HepG2 (cell line): ENCODE results near the gene YKT6. TPM values are rescaled to one million over a fixed set of nuclear protein-coding genes. Genes with fewer than 3 reads are reported as not detected.
A peak's percentile ranks its signal among the peaks of the same experiment; 100 is the strongest.

Source experiments
- ATAC-seq: fragments of 200-7000 bp; cut with Tn5 transposase; 3 replicates; pipeline ENCODE4 v1.9.1; 2020; ENCODE audit warnings: mild to moderate bottlenecking, moderate library complexity
- BruUV-seq: library from RNA; stranded (reverse); fragments of 400-500 nt; replicated peaks from 2 replicates; lab custom pipeline; 2021; lab: Mats Ljungman, UMichigan
- CTCF ChIA-PET: fragments of 300-600 bp; formaldehyde crosslinking; extraction: SDS; loops from one replicate; lab custom pipeline; 2021; ENCODE audit warnings: low total read pairs, inconsistent platforms, low intra/inter-chr PET ratio; lab: Yijun Ruan, JAX
- POLR2A ChIA-PET: fragments of 350-600 bp; sonication (Branson Sonifier 250); formaldehyde crosslinking; loops from one replicate; lab custom pipeline; 2020; ENCODE audit warnings: antibody characterized with exemption, inconsistent platforms; lab: Yijun Ruan, JAX
- DNase-seq: peaks from one replicate; pipeline ENCODE4 v3.0.0-alpha.2; 2015; ENCODE audit warnings: low spot score
- FAIRE-seq: peaks from 3 replicates; lab custom pipeline; 2011; peaks lifted over from hg19 to GRCh38; lab: Jason Lieb, UNC
- H2AFZ ChIP-seq: one replicate; pipeline ENCODE4 v1.6.1; 2011; ENCODE audit warnings: low read length, inconsistent platforms
- H3K27ac ChIP-seq: fragments of 300-600 bp; 3 replicates; pipeline ENCODE4 v1.8.0; 2011; ENCODE audit warnings: mixed run types, mild to moderate bottlenecking, mixed read lengths, low read length, inconsistent platforms; ENCODE audit not compliant: insufficient read depth; ENCODE audit errors: extremely low read length
- H3K27me3 ChIP-seq, 2 experiments: fragments of 200-600 bp in 1 of 2; 2 replicates in 1 of 2; 3 replicates in 1 of 2; pipeline versions ENCODE4 v1.6.0 to v1.8.0; 2011; ENCODE audit warnings: low read length in 2 of 2, mild to moderate bottlenecking in 2 of 2, moderate library complexity in 2 of 2, inconsistent platforms in 1 of 2; ENCODE audit not compliant: insufficient read depth in 2 of 2, control insufficient read depth in 1 of 2
- H3K36me3 ChIP-seq, 2 experiments: fragments of 200-600 bp in 1 of 2; replicated peaks in 1 of 2; 2 replicates in 1 of 2; 3 replicates in 1 of 2; pipeline versions ENCODE4 v1.5.1 to v1.8.0; 2011; ENCODE audit warnings: low read length in 2 of 2, inconsistent platforms in 1 of 2; ENCODE audit not compliant: insufficient read depth in 2 of 2, control insufficient read depth in 1 of 2
- H3K4me1 ChIP-seq: 2 replicates; pipeline ENCODE4 v1.5.1; 2012; ENCODE audit warnings: low read length, inconsistent platforms; ENCODE audit not compliant: insufficient read depth
- H3K4me2 ChIP-seq: 2 replicates; pipeline ENCODE4 v1.6.0; 2011; ENCODE audit warnings: low read depth, low read length, inconsistent platforms
- H3K4me3 ChIP-seq, 3 experiments: fragments of 200-600 bp in 1 of 3; sonication (generic), shearing (Covaris generic) in 1 of 3; replicated peaks in 1 of 3; 2 replicates each; pipeline ENCODE4 v1.5.1; 2011 to 2016; ENCODE audit warnings: low read length in 3 of 3, inconsistent platforms in 2 of 3, low read depth in 2 of 3, mild to moderate bottlenecking in 2 of 3, control low read depth in 1 of 3, mixed read lengths in 1 of 3; ENCODE audit not compliant: insufficient read depth in 1 of 3
- H3K79me2 ChIP-seq: one replicate; pipeline ENCODE4 v1.6.1; 2011; ENCODE audit warnings: low read length, inconsistent platforms; ENCODE audit not compliant: insufficient read depth
- H3K9ac ChIP-seq: 2 replicates; pipeline ENCODE4 v1.6.0; 2011; ENCODE audit warnings: mild to moderate bottlenecking, low read depth, low read length, inconsistent platforms; ENCODE audit not compliant: insufficient read depth
- H3K9me3 ChIP-seq: 2 replicates; pipeline ENCODE4 v1.5.1; 2012; ENCODE audit warnings: mild to moderate bottlenecking, low read length
- H4K20me1 ChIP-seq: 2 replicates; pipeline ENCODE4 v1.6.0; 2011; ENCODE audit warnings: inconsistent platforms, mild to moderate bottlenecking, low read length, moderate library complexity; ENCODE audit not compliant: insufficient read depth
- AKAP8 ChIP-seq: sonication (generic); formaldehyde crosslinking; IDR thresholded peaks from 2 replicates; pipeline ENCODE4 v1.5.1; 2020; ENCODE audit warnings: mild to moderate bottlenecking, missing genetic modification reagents
- GATAD2A ChIP-seq: IDR thresholded peaks from 2 replicates; pipeline ENCODE4 v1.6.1; 2016
- HDAC6 ChIP-seq: fragments of 200-600 bp; sonication (generic); IDR thresholded peaks from 2 replicates; pipeline ENCODE4 v1.7.0; 2017; ENCODE audit warnings: mild to moderate bottlenecking, antibody characterized with exemption, low read length, low read depth
- HOXA7 ChIP-seq: sonication (generic); formaldehyde crosslinking; IDR thresholded peaks from 2 replicates; pipeline ENCODE4 v1.8.1; 2022; ENCODE audit warnings: mild to moderate bottlenecking, missing genetic modification reagents, moderate library complexity
- KDM5B ChIP-seq: sonication (generic); formaldehyde crosslinking; IDR thresholded peaks from 2 replicates; pipeline ENCODE4 v1.4.0; 2020; ENCODE audit warnings: missing genetic modification reagents, mild to moderate bottlenecking, borderline replicate concordance
- REPIN1 ChIP-seq: sonication (generic); formaldehyde crosslinking; IDR thresholded peaks from 2 replicates; pipeline ENCODE4 v1.8.0; 2022; ENCODE audit warnings: missing genetic modification reagents, low read depth, mild to moderate bottlenecking, borderline replicate concordance
- SKI ChIP-seq: fragments of 450-650 bp; IDR thresholded peaks from one replicate; pipeline ENCODE4 v1.6.1; 2018; ENCODE audit warnings: mild to moderate bottlenecking; ENCODE audit not compliant: partially characterized antibody
- ZFP37 ChIP-seq: sonication (generic); formaldehyde crosslinking; IDR thresholded peaks from 2 replicates; pipeline ENCODE4 v1.4.0; 2020; ENCODE audit warnings: missing genetic modification reagents, borderline replicate concordance
- ZFP62 ChIP-seq: sonication (generic); formaldehyde crosslinking; IDR thresholded peaks from 2 replicates; pipeline ENCODE4 v1.4.0; 2020; ENCODE audit warnings: missing genetic modification reagents
- ZNF143 ChIP-seq: sonication (generic); formaldehyde crosslinking; IDR thresholded peaks from 2 replicates; pipeline ENCODE4 v1.4.0; 2020; ENCODE audit warnings: missing genetic modification reagents
- ZNF317 ChIP-seq: sonication (generic); formaldehyde crosslinking; IDR thresholded peaks from 2 replicates; pipeline ENCODE4 v1.5.0; 2020; ENCODE audit warnings: mild to moderate bottlenecking, missing genetic modification reagents
- ZNF484 ChIP-seq: sonication (generic); formaldehyde crosslinking; IDR thresholded peaks from 2 replicates; pipeline ENCODE4 v1.5.1; 2020; ENCODE audit warnings: mild to moderate bottlenecking, low read depth, missing genetic modification reagents, borderline replicate concordance
- ZNF737 ChIP-seq: sonication (generic); formaldehyde crosslinking; IDR thresholded peaks from 2 replicates; pipeline ENCODE4 v1.5.0; 2020; ENCODE audit warnings: missing genetic modification reagents, mild to moderate bottlenecking, borderline replicate concordance
- ZNF776 ChIP-seq: sonication (generic); formaldehyde crosslinking; IDR thresholded peaks from 2 replicates; pipeline ENCODE4 v1.4.0; 2020; ENCODE audit warnings: mild to moderate bottlenecking, missing genetic modification reagents
- WGBS: methylation state at CpG from one replicate; pipeline ENCODE4 v1.1.6; 2017; ENCODE audit warnings: low lambda C conversion rate; 5-methylcytosine and 5-hydroxymethylcytosine counted together
- in situ Hi-C: cut with HindIII; loops from 2 replicates; pipeline ENCODE4 v1.10.0; 2017; ENCODE audit warnings: low pct_unique_long_range_greater_than_20kb; ENCODE audit not compliant: extremely low pct_ligation_motif_present
- intact Hi-C: fragments of 100-400 bp; cut with micrococcal nuclease; formaldehyde crosslinking; loops from one replicate; pipeline ENCODE4 v1.10.0; 2022; ENCODE audit not compliant: unreplicated experiment
- polyA plus RNA-seq, 8 experiments: library from polyadenylated mRNA; depleted of rRNA in 3 of 8; stranded (reverse) in 7 of 8; unstranded in 1 of 8; fragments of >200 nt; fragmentation: Illumina TruSeq in 4 of 8; extraction: Trizol in 4 of 8; gene quantifications; 2 replicates each; pipeline versions ENCODE4 v1.2.1 to v1.2.3, GENCODE V29; 2011 to 2016; ENCODE audit warnings: low read depth in 4 of 8, missing spikeins in 1 of 8, mixed read lengths in 1 of 8; ENCODE audit not compliant: insufficient read depth in 1 of 8
- total RNA-seq, 5 experiments: library from RNA; depleted of rRNA; stranded (reverse); fragments of >200 nt; fragmentation: Illumina TruSeq; extraction: Trizol; gene quantifications; 2 replicates each; pipeline ENCODE4 v1.2.3, GENCODE V29; 2016; ENCODE audit warnings: low read depth in 1 of 5
- TF ChIP-seq, protein P1 (sequence below): sonication (generic); formaldehyde crosslinking; IDR thresholded peaks from 2 replicates; pipeline ENCODE4 v1.8.1; 2023; ENCODE audit warnings: mild to moderate bottlenecking, missing genetic modification reagents
- TF ChIP-seq, protein P2 (sequence below): sonication (generic); formaldehyde crosslinking; conservative IDR thresholded peaks from 2 replicates; pipeline ENCODE4 v1.4.0; 2020; ENCODE audit warnings: mild to moderate bottlenecking, missing genetic modification reagents, moderate library complexity
- TF ChIP-seq, protein P3 (sequence below): sonication (generic); formaldehyde crosslinking; IDR thresholded peaks from 2 replicates; pipeline ENCODE4 v1.5.0; 2020; ENCODE audit warnings: missing genetic modification reagents

YKT6 gene
- total and polyA plus RNA-seq, 2 of the 13 experiments (the other 11 are each of a cell fraction or from before 2014, with no cell fraction given) = 52.2 to 60.3 TPM

DNA sequence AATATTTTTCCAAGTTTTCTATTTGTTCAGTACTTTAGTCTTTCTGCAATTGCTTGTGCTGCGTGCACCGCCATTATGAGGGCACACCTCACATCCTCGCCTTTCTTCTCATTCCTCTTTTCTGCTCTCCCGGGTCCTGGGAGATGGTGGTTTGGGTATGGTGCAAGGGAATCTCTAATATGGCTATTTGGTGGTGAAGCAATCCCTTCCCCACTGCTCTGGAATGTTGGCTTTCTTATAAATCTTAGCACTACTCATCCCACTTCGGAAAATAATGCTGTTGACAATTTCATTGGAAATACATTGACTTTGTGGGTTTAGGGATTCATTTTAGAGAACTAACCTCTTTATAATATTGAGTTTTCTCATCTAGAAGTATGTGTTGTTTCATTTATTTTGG, 9.6 kb upstream of the YKT6 start (continued):
- no peak for TF ChIP-seq ZNF737 (CRISPR knock-in tag)
- no peak for TF ChIP-seq SKI
- no peak for TF ChIP-seq AKAP8
- no peak for TF ChIP-seq HDAC6
- TF ChIP-seq ZNF143 (CRISPR knock-in tag) = no peak
- TF ChIP-seq ZFP37 (CRISPR knock-in tag) = no peak

DNA sequence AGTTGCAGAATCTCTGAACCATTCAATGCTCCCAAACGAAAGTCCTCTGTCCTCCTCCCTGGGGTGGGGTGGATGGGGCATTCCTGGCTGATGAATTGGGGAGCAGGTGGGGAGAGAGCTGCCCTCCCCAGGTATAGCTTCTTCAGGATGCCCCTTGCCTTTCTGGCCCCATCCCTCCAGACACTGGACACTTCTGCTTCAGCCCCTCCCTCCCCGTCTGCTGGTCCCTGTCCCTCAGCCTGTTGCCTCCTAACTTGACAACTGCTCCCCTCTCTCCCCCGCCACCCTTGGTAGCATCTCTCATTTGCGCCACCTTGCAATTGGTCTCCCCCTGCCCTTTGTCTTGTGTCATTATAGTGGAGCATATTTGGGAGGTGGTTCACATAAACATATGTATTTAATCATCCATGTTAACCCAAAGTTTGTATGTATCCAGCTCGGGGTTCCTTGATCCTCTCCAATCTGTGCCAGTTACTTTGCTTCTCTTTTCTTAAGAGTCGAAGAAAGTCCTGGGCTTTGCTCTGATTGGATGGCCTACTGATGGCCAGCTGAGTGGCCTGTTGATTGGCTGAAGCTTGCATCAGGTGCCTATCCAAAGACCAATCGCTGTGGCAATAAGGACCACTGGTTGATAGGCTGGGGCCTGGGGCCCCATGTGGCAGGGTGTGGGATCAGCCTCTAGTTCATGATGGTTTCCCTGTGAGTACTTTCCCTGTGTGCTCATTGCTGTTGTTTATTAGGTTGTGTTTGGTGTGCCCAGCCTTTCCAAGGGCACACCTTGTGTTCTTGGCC, 7.6 kb upstream of the YKT6 start:
- H3K79me2 ChIP-seq = no peaks in the 10 kb centered on the region
- no peak overlapping the region for H2AFZ ChIP-seq
- H3K4me2 ChIP-seq = no peak overlapping the region
- no peaks in the 10 kb centered on the region for H3K9me3 ChIP-seq
- no peak overlapping the region for H3K4me3 ChIP-seq
- CTCF ChIA-PET = no interaction called here
- DNase-seq (no peak), FAIRE-seq (no peak), ATAC-seq (peak; percentile 40; the same call in 2 of the 3 replicates)
- POLR2A ChIA-PET = no interaction called here
- H4K20me1 ChIP-seq = no peaks in the 10 kb centered on the region
- in situ Hi-C loops = no loop called here
- intact Hi-C loops = loop anchor here (10.0 kb wide), 1 partner anchor 58 kb away; no protein-coding TSS in a partner anchor
- H3K9ac ChIP-seq = no peak overlapping the region
- no peak overlapping the region for H3K27ac ChIP-seq
- no TSS peak for BruUV-seq
- peaks cover 7% of the 10 kb centered on the region; the same call in 1 of the 2 replicates for H3K4me1 ChIP-seq
- WGBS = 46% methylated on average over 7 of the region's 7 CpGs
- no peaks in the 10 kb centered on the region for H3K36me3 ChIP-seq
- H3K27me3 ChIP-seq = peaks cover 0 to 9% of the 10 kb centered on the region in 2 experiments; a peak in 1 of 5 replicates
- TF ChIP-seq, protein P1, sequence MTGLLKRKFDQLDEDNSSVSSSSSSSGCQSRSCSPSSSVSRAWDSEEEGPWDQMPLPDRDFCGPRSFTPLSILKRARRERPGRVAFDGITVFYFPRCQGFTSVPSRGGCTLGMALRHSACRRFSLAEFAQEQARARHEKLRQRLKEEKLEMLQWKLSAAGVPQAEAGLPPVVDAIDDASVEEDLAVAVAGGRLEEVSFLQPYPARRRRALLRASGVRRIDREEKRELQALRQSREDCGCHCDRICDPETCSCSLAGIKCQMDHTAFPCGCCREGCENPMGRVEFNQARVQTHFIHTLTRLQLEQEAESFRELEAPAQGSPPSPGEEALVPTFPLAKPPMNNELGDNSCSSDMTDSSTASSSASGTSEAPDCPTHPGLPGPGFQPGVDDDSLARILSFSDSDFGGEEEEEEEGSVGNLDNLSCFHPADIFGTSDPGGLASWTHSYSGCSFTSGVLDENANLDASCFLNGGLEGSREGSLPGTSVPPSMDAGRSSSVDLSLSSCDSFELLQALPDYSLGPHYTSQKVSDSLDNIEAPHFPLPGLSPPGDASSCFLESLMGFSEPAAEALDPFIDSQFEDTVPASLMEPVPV (CRISPR knock-in tag) = no peak
- TF ChIP-seq, protein P2, sequence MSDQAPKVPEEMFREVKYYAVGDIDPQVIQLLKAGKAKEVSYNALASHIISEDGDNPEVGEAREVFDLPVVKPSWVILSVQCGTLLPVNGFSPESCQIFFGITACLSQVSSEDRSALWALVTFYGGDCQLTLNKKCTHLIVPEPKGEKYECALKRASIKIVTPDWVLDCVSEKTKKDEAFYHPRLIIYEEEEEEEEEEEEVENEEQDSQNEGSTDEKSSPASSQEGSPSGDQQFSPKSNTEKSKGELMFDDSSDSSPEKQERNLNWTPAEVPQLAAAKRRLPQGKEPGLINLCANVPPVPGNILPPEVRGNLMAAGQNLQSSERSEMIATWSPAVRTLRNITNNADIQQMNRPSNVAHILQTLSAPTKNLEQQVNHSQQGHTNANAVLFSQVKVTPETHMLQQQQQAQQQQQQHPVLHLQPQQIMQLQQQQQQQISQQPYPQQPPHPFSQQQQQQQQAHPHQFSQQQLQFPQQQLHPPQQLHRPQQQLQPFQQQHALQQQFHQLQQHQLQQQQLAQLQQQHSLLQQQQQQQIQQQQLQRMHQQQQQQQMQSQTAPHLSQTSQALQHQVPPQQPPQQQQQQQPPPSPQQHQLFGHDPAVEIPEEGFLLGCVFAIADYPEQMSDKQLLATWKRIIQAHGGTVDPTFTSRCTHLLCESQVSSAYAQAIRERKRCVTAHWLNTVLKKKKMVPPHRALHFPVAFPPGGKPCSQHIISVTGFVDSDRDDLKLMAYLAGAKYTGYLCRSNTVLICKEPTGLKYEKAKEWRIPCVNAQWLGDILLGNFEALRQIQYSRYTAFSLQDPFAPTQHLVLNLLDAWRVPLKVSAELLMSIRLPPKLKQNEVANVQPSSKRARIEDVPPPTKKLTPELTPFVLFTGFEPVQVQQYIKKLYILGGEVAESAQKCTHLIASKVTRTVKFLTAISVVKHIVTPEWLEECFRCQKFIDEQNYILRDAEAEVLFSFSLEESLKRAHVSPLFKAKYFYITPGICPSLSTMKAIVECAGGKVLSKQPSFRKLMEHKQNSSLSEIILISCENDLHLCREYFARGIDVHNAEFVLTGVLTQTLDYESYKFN = no peak
- no peak for TF ChIP-seq ZNF317 (CRISPR knock-in tag)
- no peak for TF ChIP-seq KDM5B (CRISPR knock-in tag)
- TF ChIP-seq ZNF484 (CRISPR knock-in tag) = no peak
- no peak for TF ChIP-seq ZNF776 (CRISPR knock-in tag)
- TF ChIP-seq GATAD2A (CRISPR knock-in tag) = no peak
- TF ChIP-seq HOXA7 (CRISPR knock-in tag) = no peak
- TF ChIP-seq ZFP62 = no peak
- no peak for TF ChIP-seq REPIN1 (CRISPR knock-in tag)
- TF ChIP-seq, protein P3, sequence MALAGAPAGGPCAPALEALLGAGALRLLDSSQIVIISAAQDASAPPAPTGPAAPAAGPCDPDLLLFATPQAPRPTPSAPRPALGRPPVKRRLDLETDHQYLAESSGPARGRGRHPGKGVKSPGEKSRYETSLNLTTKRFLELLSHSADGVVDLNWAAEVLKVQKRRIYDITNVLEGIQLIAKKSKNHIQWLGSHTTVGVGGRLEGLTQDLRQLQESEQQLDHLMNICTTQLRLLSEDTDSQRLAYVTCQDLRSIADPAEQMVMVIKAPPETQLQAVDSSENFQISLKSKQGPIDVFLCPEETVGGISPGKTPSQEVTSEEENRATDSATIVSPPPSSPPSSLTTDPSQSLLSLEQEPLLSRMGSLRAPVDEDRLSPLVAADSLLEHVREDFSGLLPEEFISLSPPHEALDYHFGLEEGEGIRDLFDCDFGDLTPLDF (CRISPR knock-in tag) = no peak
